HepG2 (cell line): ENCODE results near the gene MIF4GD. TPM values are rescaled to one million over a fixed set of nuclear protein-coding genes. Genes with fewer than 3 reads are reported as not detected.

ENCODE experiments used
- ARID2 ChIP-seq: sonication (generic); formaldehyde crosslinking; IDR thresholded peaks from 2 replicates; pipeline ENCODE4 v1.8.1; 2022; ENCODE audit warnings: mild to moderate bottlenecking, missing genetic modification reagents, borderline replicate concordance
- ARNTL ChIP-seq: sonication (generic); formaldehyde crosslinking; IDR thresholded peaks from 2 replicates; pipeline ENCODE4 v1.4.0; 2020; ENCODE audit warnings: mild to moderate bottlenecking, missing genetic modification reagents
- DNMT1 ChIP-seq: sonication (generic); formaldehyde crosslinking; IDR thresholded peaks from 2 replicates; pipeline ENCODE4 v1.5.1; 2020; ENCODE audit warnings: mild to moderate bottlenecking, missing genetic modification reagents
- HNF1A ChIP-seq, 2 experiments: sonication (generic) in 1 of 2; formaldehyde crosslinking in 1 of 2; IDR thresholded peaks; 2 replicates each; pipeline versions ENCODE4 v1.4.0 to v1.6.1; 2016 to 2020; ENCODE audit warnings: borderline replicate concordance in 1 of 2, low read depth in 1 of 2, mild to moderate bottlenecking in 1 of 2, missing genetic modification reagents in 1 of 2
- HNRNPUL1 ChIP-seq: fragments of 200-400 bp; formaldehyde crosslinking; IDR thresholded peaks from 2 replicates; pipeline ENCODE4 v1.6.1; 2017; ENCODE audit warnings: low read depth, mild to moderate bottlenecking, low read length, moderate library complexity
- JUND ChIP-seq: sonication (generic); formaldehyde crosslinking; IDR thresholded peaks from 2 replicates; pipeline ENCODE4 v1.8.0; 2022; ENCODE audit warnings: mild to moderate bottlenecking, missing genetic modification reagents
- MED13 ChIP-seq: sonication (generic); formaldehyde crosslinking; IDR thresholded peaks from 2 replicates; pipeline ENCODE4 v1.5.0; 2020; ENCODE audit warnings: missing genetic modification reagents
- PLRG1 ChIP-seq: fragments of 450-650 bp; conservative IDR thresholded peaks from 2 replicates; pipeline ENCODE4 v1.6.1; 2016
- RBM22 ChIP-seq: fragments of 200-400 bp; formaldehyde crosslinking; optimal IDR thresholded peaks from 2 replicates; pipeline ENCODE3; 2017; ENCODE audit warnings: mild to moderate bottlenecking, low read length, moderate library complexity
- SP2 ChIP-seq: sonication (generic); formaldehyde crosslinking; IDR thresholded peaks from 2 replicates; pipeline ENCODE4 v1.5.1; 2020; ENCODE audit warnings: mild to moderate bottlenecking, missing genetic modification reagents
- SSRP1 ChIP-seq: IDR thresholded peaks from 2 replicates; pipeline ENCODE4 v1.6.1; 2016; ENCODE audit warnings: control low read depth
- ZNF256 ChIP-seq: sonication (generic); formaldehyde crosslinking; conservative IDR thresholded peaks from 2 replicates; pipeline ENCODE4 v1.4.0; 2020; ENCODE audit warnings: missing genetic modification reagents
- ZNF558 ChIP-seq: sonication (generic); formaldehyde crosslinking; IDR thresholded peaks from 2 replicates; pipeline ENCODE4 v1.9.0; 2022; ENCODE audit warnings: mild to moderate bottlenecking, missing genetic modification reagents, borderline replicate concordance
- ZNF737 ChIP-seq: sonication (generic); formaldehyde crosslinking; IDR thresholded peaks from 2 replicates; pipeline ENCODE4 v1.5.0; 2020; ENCODE audit warnings: missing genetic modification reagents, mild to moderate bottlenecking, borderline replicate concordance
- polyA plus RNA-seq, 8 experiments: library from polyadenylated mRNA; depleted of rRNA in 3 of 8; stranded (reverse) in 7 of 8; unstranded in 1 of 8; fragments of >200 nt; fragmentation: Illumina TruSeq in 4 of 8; extraction: Trizol in 4 of 8; gene quantifications; 2 replicates each; pipeline versions ENCODE4 v1.2.1 to v1.2.3, GENCODE V29; 2011 to 2016; ENCODE audit warnings: low read depth in 4 of 8, missing spikeins in 1 of 8, mixed read lengths in 1 of 8; ENCODE audit not compliant: insufficient read depth in 1 of 8
- total RNA-seq, 5 experiments: library from RNA; depleted of rRNA; stranded (reverse); fragments of >200 nt; fragmentation: Illumina TruSeq; extraction: Trizol; gene quantifications; 2 replicates each; pipeline ENCODE4 v1.2.3, GENCODE V29; 2016; ENCODE audit warnings: low read depth in 1 of 5
- TF ChIP-seq, protein P1 (sequence below): sonication (generic); formaldehyde crosslinking; IDR thresholded peaks from 2 replicates; pipeline ENCODE4 v1.9.0; 2021; ENCODE audit warnings: missing genetic modification reagents, mild to moderate bottlenecking, borderline replicate concordance
- TF ChIP-seq, protein P2 (sequence below): sonication (generic); formaldehyde crosslinking; IDR thresholded peaks from 2 replicates; pipeline ENCODE4 v1.4.0; 2020; ENCODE audit warnings: missing genetic modification reagents
- TF ChIP-seq, protein P3 (sequence below): sonication (generic); formaldehyde crosslinking; IDR thresholded peaks from 2 replicates; pipeline ENCODE4 v1.8.0; 2022; ENCODE audit warnings: mild to moderate bottlenecking, missing genetic modification reagents, moderate library complexity
- TF ChIP-seq, protein P4 (sequence below): sonication (generic); formaldehyde crosslinking; IDR thresholded peaks from 2 replicates; pipeline ENCODE4 v1.4.0; 2020; ENCODE audit warnings: mild to moderate bottlenecking, missing genetic modification reagents

MIF4GD gene
- total and polyA plus RNA-seq, 2 of the 13 experiments (the other 11 are each of a cell fraction or from before 2014, with no cell fraction given), result 14.0 to 28.0 TPM

- TF ChIP-seq HNF1A (IDR thresholded peaks at IDR 0.05; ENCODE audit: low read depth), result no peak
- TF ChIP-seq HNF1A (CRISPR knock-in tag; IDR thresholded peaks at IDR 0.05; ENCODE audit: borderline replicate concordance), result no peak
- no peak for TF ChIP-seq ZNF737
- peak; percentile 84 for TF ChIP-seq SSRP1 (CRISPR knock-in tag)
- no peak for TF ChIP-seq ZNF558
- TF ChIP-seq PLRG1, result no peak
- TF ChIP-seq, protein P1, sequence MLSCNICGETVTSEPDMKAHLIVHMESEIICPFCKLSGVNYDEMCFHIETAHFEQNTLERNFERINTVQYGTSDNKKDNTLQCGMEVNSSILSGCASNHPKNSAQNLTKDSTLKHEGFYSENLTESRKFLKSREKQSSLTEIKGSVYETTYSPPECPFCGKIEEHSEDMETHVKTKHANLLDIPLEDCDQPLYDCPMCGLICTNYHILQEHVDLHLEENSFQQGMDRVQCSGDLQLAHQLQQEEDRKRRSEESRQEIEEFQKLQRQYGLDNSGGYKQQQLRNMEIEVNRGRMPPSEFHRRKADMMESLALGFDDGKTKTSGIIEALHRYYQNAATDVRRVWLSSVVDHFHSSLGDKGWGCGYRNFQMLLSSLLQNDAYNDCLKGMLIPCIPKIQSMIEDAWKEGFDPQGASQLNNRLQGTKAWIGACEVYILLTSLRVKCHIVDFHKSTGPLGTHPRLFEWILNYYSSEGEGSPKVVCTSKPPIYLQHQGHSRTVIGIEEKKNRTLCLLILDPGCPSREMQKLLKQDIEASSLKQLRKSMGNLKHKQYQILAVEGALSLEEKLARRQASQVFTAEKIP, result no peak
- no peak for TF ChIP-seq RBM22
- TF ChIP-seq JUND (CRISPR knock-in tag), result no peak
- TF ChIP-seq SP2 (CRISPR knock-in tag), result peak; percentile 55; the same call in 1 of the 2 replicates
- no peak for TF ChIP-seq ARNTL
- TF ChIP-seq, protein P2, sequence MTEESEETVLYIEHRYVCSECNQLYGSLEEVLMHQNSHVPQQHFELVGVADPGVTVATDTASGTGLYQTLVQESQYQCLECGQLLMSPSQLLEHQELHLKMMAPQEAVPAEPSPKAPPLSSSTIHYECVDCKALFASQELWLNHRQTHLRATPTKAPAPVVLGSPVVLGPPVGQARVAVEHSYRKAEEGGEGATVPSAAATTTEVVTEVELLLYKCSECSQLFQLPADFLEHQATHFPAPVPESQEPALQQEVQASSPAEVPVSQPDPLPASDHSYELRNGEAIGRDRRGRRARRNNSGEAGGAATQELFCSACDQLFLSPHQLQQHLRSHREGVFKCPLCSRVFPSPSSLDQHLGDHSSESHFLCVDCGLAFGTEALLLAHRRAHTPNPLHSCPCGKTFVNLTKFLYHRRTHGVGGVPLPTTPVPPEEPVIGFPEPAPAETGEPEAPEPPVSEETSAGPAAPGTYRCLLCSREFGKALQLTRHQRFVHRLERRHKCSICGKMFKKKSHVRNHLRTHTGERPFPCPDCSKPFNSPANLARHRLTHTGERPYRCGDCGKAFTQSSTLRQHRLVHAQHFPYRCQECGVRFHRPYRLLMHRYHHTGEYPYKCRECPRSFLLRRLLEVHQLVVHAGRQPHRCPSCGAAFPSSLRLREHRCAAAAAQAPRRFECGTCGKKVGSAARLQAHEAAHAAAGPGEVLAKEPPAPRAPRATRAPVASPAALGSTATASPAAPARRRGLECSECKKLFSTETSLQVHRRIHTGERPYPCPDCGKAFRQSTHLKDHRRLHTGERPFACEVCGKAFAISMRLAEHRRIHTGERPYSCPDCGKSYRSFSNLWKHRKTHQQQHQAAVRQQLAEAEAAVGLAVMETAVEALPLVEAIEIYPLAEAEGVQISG (CRISPR knock-in tag), result peak; percentile 82
- no peak for TF ChIP-seq ZNF256 (CRISPR knock-in tag)
- TF ChIP-seq, protein P3, sequence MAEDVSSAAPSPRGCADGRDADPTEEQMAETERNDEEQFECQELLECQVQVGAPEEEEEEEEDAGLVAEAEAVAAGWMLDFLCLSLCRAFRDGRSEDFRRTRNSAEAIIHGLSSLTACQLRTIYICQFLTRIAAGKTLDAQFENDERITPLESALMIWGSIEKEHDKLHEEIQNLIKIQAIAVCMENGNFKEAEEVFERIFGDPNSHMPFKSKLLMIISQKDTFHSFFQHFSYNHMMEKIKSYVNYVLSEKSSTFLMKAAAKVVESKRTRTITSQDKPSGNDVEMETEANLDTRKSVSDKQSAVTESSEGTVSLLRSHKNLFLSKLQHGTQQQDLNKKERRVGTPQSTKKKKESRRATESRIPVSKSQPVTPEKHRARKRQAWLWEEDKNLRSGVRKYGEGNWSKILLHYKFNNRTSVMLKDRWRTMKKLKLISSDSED (CRISPR knock-in tag), result no peak
- no peak for TF ChIP-seq HNRNPUL1
- TF ChIP-seq DNMT1 (CRISPR knock-in tag), result no peak
- TF ChIP-seq MED13 (CRISPR knock-in tag), result no peak
- TF ChIP-seq ARID2, result no peak
- TF ChIP-seq, protein P4, sequence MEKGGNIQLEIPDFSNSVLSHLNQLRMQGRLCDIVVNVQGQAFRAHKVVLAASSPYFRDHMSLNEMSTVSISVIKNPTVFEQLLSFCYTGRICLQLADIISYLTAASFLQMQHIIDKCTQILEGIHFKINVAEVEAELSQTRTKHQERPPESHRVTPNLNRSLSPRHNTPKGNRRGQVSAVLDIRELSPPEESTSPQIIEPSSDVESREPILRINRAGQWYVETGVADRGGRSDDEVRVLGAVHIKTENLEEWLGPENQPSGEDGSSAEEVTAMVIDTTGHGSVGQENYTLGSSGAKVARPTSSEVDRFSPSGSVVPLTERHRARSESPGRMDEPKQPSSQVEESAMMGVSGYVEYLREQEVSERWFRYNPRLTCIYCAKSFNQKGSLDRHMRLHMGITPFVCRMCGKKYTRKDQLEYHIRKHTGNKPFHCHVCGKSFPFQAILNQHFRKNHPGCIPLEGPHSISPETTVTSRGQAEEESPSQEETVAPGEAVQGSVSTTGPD, result no peak
Measured at GRCh38 chr17:75270218-75270965, 639 bp downstream of the MIF4GD start (continued).
